Vagina (tissue), 2 donors: ENCODE measurements around the gene ASB13. TPM values are rescaled to one million over a fixed set of nuclear protein-coding genes. Genes with fewer than 3 reads are reported as not detected.
A peak's percentile ranks its signal among the peaks of the same experiment; 100 is the strongest.

ENCODE experiments used
- DNase-seq, 2 donors: peaks; one replicate each; pipeline ENCODE4 v3.0.0-alpha.2; 2017; ENCODE audit errors: extremely low spot score in 2 of 2
- H3K27ac ChIP-seq: fragments of 200-600 bp; sonication (generic); one replicate; pipeline ENCODE4 v1.5.1; 2019
- H3K27me3 ChIP-seq: fragments of 200-600 bp; sonication (generic); one replicate; pipeline ENCODE4 v1.5.1; 2019
- H3K36me3 ChIP-seq, 2 donors: fragments of 200-600 bp; sonication (generic); one replicate each; pipeline ENCODE4 v1.5.1; 2017 to 2019
- H3K4me1 ChIP-seq: fragments of 200-600 bp; sonication (generic); one replicate; pipeline ENCODE4 v1.5.1; 2019
- H3K4me3 ChIP-seq, 2 donors: fragments of 200-600 bp; sonication (generic); 1 replicate in 1 of 2; 2 replicates in 1 of 2; pipeline ENCODE4 v1.5.1; 2016 to 2019
- H3K9me3 ChIP-seq: fragments of 200-600 bp; sonication (generic); one replicate; pipeline ENCODE4 v1.5.1; 2019
- POLR2A ChIP-seq, 2 donors: fragments of 450-650 bp; IDR thresholded peaks; one replicate each; pipeline ENCODE4 v1.6.1; 2017; ENCODE audit warnings: antibody characterized with exemption in 2 of 2, mild to moderate bottlenecking in 2 of 2, moderate library complexity in 2 of 2
- POLR2AphosphoS5 ChIP-seq, 2 donors: sonication (generic); formaldehyde crosslinking; IDR thresholded peaks; one replicate each; pipeline ENCODE4 v1.9.0; 2017; ENCODE audit warnings: antibody characterized with exemption in 2 of 2, mild to moderate bottlenecking in 2 of 2, low read depth in 1 of 2; ENCODE audit not compliant: insufficient read depth in 1 of 2
- intact Hi-C: fragments of 100-400 bp; cut with DNase I; formaldehyde crosslinking; loops from one replicate; pipeline ENCODE4 v1.15.1; 2023
- total RNA-seq: library from RNA; depleted of rRNA; stranded (reverse); fragments of >200 nt; gene quantifications from one replicate; pipeline ENCODE4 v1.2.3, GENCODE V29; 2016
- TF ChIP-seq, protein P1 (sequence below), 3 experiments: fragments of 450-650 bp in 2 of 3; fragments of 200-600 bp in 1 of 3; sonication (generic) in 1 of 3; IDR thresholded peaks; one replicate each; pipeline ENCODE4 v1.5.1; 2017 to 2019; ENCODE audit warnings: antibody characterized with exemption in 3 of 3, mild to moderate bottlenecking in 2 of 3, moderate library complexity in 2 of 3

Gene ASB13
- total RNA-seq, 1 donor from 2014 or later: 17.4 TPM

DNA sequence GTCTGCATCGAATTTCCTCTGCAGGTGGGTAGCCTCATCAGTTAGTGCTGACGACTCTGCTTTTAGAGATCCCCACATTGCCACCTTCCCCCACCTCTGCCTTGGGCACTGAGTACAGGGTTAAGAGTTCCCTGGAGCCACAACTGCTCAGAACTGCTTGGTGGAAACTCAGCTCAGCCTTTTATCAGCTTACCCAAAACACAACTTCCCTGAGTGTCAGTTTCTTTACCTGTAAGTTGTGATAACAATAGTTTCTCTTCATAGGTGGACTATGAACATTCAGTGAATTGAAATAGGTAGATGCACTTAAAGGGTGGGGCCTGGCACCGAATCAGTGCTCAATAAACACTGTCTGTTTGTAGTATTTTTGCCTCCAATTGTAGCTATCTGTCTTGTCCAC lies 11.3 kb downstream of the ASB13 start:
- no peaks in the 10 kb centered on the region for H3K9me3 ChIP-seq
- H3K27me3 ChIP-seq: no peaks in the 10 kb centered on the region
- H3K4me1 ChIP-seq: peaks cover 17% of the 10 kb centered on the region
- no peak overlapping the region for H3K27ac ChIP-seq
- no peak for DNase-seq
- H3K4me3 ChIP-seq: no peak overlapping the region
- intact Hi-C loops: no loop called here
- peaks cover 0 to 9% of the 10 kb centered on the region in 2 donors for H3K36me3 ChIP-seq
- TF ChIP-seq POLR2AphosphoS5 (IDR thresholded peaks at IDR 0.05; ENCODE audit: insufficient read depth in 1 of 2, low read depth in 1 of 2) (no peak), POLR2A (IDR thresholded peaks at IDR 0.05) (no peak)
- TF ChIP-seq, protein P1, sequence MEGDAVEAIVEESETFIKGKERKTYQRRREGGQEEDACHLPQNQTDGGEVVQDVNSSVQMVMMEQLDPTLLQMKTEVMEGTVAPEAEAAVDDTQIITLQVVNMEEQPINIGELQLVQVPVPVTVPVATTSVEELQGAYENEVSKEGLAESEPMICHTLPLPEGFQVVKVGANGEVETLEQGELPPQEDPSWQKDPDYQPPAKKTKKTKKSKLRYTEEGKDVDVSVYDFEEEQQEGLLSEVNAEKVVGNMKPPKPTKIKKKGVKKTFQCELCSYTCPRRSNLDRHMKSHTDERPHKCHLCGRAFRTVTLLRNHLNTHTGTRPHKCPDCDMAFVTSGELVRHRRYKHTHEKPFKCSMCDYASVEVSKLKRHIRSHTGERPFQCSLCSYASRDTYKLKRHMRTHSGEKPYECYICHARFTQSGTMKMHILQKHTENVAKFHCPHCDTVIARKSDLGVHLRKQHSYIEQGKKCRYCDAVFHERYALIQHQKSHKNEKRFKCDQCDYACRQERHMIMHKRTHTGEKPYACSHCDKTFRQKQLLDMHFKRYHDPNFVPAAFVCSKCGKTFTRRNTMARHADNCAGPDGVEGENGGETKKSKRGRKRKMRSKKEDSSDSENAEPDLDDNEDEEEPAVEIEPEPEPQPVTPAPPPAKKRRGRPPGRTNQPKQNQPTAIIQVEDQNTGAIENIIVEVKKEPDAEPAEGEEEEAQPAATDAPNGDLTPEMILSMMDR (IDR thresholded peaks at IDR 0.05): no peak

DNA sequence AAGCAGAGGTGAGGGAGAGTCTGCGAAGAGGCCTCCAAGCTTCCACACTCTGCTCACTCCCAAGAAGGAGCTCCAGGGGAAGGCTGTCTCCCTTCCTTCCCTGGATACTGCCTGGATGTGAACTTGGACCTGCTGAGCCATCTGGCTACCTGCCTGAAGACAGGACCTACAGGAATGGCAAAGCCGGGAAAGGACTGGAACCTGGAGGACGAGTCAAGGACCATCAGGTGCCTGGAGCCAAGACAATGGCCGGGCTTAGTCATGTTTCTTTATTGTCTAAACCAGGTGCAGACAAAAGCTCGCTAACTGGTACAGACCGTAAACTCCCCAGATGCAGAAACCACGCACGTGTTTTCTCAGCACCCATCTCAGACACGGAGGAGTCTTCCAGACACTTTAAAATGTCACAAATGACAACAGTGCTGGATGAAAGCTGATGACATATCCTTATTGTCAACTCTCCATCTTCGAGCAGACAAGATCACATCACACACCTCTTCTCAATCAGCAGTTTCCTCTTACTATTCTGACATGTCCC lies 12.1 kb downstream of the ASB13 start:
- no peak for DNase-seq
- intact Hi-C loops: no loop called here
- Histone ChIP-seq H3K4me1 (peaks cover 9% of the 10 kb centered on the region), H3K27ac (no peak overlapping the region), H3K36me3 (peaks cover 0 to 18% of the 10 kb centered on the region in 2 donors), H3K27me3 (no peaks in the 10 kb centered on the region), H3K4me3 (no peak overlapping the region), H3K9me3 (no peaks in the 10 kb centered on the region)
- TF ChIP-seq POLR2AphosphoS5 (IDR thresholded peaks at IDR 0.05; ENCODE audit: insufficient read depth in 1 of 2, low read depth in 1 of 2) (peak in 1 of 2 donors; percentile 21), POLR2A (IDR thresholded peaks at IDR 0.05) (no peak)

GRCh38 chr10:5652746-5653145 lies 13.6 kb downstream of the ASB13 start:
- TF ChIP-seq POLR2A (IDR thresholded peaks at IDR 0.05) (no peak), POLR2AphosphoS5 (IDR thresholded peaks at IDR 0.05; ENCODE audit: insufficient read depth in 1 of 2, low read depth in 1 of 2) (no peak)
- TF ChIP-seq, protein P1 (IDR thresholded peaks at IDR 0.05): no peak
- intact Hi-C loops: no loop called here
- no peaks in the 10 kb centered on the region for H3K27me3 ChIP-seq
- H3K4me1 ChIP-seq: peaks cover 7% of the 10 kb centered on the region
- H3K4me3 ChIP-seq: no peak overlapping the region
- DNase-seq: no peak
- H3K9me3 ChIP-seq: no peaks in the 10 kb centered on the region
- H3K36me3 ChIP-seq: peaks cover 0 to 32% of the 10 kb centered on the region in 2 donors
- peak overlapping the region; percentile 75 for H3K27ac ChIP-seq

DNA sequence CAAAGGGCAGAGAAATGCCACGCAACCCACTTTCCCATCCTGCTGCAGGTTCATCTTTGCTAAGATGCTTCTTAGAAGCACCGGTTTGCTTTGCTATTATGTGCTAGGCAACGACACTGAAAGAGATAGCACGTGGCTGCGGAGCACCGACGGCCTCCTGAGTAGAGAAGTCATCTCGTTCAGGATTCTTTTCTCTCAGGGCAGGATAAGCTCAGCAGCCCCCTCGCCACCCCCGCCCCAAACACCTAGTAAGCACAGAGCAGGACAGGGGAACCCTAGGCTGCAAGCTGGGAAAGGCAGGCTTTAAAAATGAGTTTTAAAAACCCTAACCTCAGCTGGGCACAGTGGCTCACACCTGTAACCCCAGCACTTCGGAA lies 15.0 kb downstream of the ASB13 start:
- intact Hi-C loops: no loop called here
- Histone ChIP-seq H3K36me3 (peaks cover 0 to 35% of the 10 kb centered on the region in 2 donors), H3K27ac (no peak overlapping the region), H3K4me3 (no peak overlapping the region), H3K9me3 (no peaks in the 10 kb centered on the region), H3K4me1 (peaks cover 7% of the 10 kb centered on the region), H3K27me3 (no peaks in the 10 kb centered on the region)
- TF ChIP-seq, protein P1 (IDR thresholded peaks at IDR 0.05): no peak
- no peak for TF ChIP-seq POLR2A (IDR thresholded peaks at IDR 0.05)
- TF ChIP-seq POLR2AphosphoS5 (IDR thresholded peaks at IDR 0.05; ENCODE audit: insufficient read depth in 1 of 2, low read depth in 1 of 2): no peak
- DNase-seq: no peak

DNA sequence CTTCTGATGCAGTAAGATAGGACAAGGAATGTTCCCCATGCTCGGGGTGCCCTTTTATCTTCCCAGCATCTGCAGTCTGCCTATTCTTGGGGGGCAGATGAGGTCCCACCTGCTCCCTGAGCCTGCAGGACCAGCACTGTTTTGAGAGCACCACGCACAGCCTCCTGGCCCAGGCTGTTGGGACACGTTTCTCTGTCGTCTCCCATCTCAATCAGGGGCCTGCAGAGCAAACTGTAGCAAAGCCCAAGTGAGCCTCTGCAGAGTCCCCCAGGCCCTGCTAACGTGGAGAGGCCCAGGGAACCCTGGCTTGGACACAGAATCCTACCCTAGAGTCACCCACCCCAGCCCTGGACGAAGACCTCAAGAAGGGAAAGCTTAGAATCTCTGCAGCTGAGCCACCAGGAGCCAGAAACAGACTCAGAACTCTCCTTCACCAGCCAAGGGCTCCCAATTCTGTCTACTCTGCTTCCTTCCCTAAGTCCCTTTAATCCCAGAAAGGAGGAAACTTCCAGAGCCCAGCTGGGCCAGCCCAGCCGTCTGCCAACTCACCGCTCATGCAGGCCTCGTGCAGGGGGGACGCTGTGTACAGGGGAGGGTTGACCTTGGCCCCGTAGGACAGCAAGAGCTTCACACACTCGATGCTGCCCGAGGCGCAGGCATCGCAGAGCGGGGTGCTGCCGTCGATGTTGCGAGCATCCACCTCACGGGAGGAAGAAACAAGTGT lies 15.6 kb downstream of the ASB13 start:
- H3K4me3 ChIP-seq: no peak overlapping the region
- no peak for DNase-seq
- intact Hi-C loops: no loop called here
- TF ChIP-seq POLR2A (IDR thresholded peaks at IDR 0.05) (no peak), POLR2AphosphoS5 (IDR thresholded peaks at IDR 0.05; ENCODE audit: insufficient read depth in 1 of 2, low read depth in 1 of 2) (no peak)
- TF ChIP-seq, protein P1 (IDR thresholded peaks at IDR 0.05): no peak
- H3K27me3 ChIP-seq: no peaks in the 10 kb centered on the region
- peak overlapping the region; percentile 51 for H3K27ac ChIP-seq
- H3K9me3 ChIP-seq: no peaks in the 10 kb centered on the region
- H3K36me3 ChIP-seq: peaks cover 0 to 35% of the 10 kb centered on the region in 2 donors
- H3K4me1 ChIP-seq: peaks cover 7% of the 10 kb centered on the region
